VCaP (cell line): Measurements from ENCODE around the gene CEL.

Experiments
- H3K27ac ChIP-seq: fragments of 450-650 bp; 2 replicates; pipeline ENCODE4 v1.5.1; 2017
- TF ChIP-seq, protein P1 (sequence below): fragments of 450-650 bp; conservative IDR thresholded peaks from 2 replicates; pipeline ENCODE4 v1.5.1; 2017; ENCODE audit warnings: mild to moderate bottlenecking, moderate library complexity

CEL gene

DNA sequence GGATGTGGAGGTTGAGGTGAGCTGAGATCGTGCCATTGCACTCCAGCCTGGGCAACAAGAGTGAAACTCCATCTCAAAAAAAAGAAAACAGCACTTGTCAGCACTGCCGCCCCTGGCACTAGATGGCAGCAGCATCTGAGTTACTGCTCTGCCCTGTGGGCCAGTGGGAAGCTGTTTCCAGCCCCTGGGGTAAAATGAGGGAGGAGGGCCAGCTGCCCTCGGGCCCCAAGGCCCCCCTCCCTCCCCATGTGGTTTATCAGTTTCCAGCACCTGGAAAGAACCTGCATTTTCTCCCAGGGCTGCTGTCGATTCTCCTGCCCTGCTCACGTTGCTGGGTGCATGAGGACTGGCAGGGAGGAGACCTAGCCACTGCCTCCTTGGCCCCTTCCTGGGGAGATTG, 13.2 kb upstream of the CEL start:
- TF ChIP-seq, protein P1, sequence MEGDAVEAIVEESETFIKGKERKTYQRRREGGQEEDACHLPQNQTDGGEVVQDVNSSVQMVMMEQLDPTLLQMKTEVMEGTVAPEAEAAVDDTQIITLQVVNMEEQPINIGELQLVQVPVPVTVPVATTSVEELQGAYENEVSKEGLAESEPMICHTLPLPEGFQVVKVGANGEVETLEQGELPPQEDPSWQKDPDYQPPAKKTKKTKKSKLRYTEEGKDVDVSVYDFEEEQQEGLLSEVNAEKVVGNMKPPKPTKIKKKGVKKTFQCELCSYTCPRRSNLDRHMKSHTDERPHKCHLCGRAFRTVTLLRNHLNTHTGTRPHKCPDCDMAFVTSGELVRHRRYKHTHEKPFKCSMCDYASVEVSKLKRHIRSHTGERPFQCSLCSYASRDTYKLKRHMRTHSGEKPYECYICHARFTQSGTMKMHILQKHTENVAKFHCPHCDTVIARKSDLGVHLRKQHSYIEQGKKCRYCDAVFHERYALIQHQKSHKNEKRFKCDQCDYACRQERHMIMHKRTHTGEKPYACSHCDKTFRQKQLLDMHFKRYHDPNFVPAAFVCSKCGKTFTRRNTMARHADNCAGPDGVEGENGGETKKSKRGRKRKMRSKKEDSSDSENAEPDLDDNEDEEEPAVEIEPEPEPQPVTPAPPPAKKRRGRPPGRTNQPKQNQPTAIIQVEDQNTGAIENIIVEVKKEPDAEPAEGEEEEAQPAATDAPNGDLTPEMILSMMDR = peak; percentile 79
- no peak overlapping the region for H3K27ac ChIP-seq

DNA sequence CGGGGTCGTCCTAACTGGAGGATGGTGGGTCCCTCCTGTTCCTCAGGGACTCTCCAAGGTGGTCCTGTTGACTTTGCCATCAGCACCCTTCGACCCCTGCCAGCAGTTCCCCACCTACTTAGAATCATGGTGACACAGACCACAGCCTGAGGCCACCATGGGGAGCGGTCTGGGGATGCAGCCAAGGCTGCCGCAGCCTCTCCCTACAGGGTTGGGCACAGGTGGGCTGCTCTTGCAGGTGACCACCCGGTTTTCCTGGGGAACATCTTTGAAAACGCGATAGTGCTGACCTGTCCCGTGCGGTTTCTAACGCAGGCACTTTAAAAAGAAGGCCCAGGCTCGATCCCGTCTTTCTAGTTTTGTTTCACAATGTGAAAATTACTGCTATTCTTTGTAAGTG, 12.7 kb upstream of the CEL start:
- no peak overlapping the region for H3K27ac ChIP-seq
- TF ChIP-seq, protein P1 = no peak

DNA sequence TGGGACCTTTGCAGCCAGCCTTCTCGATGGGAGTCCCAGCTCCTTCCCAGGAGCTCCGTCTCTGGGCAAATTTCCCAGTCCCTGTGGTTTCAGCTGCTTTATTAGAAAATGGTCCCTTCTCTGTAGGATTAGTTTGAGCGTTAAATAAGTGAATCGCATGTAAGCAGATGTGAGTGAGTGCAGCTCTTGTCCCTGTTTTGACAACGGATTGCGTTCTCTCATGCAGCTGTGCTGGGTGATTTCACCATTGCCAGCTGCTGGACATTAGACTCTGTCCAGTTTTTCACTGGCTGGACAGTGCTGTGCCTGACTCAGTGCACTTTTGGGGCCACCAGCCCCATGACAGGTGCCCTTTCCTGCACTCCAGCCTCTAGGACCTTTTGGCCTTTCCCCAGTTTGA, 11.6 kb upstream of the CEL start:
- H3K27ac ChIP-seq = no peak overlapping the region
- TF ChIP-seq, protein P1 = no peak

DNA sequence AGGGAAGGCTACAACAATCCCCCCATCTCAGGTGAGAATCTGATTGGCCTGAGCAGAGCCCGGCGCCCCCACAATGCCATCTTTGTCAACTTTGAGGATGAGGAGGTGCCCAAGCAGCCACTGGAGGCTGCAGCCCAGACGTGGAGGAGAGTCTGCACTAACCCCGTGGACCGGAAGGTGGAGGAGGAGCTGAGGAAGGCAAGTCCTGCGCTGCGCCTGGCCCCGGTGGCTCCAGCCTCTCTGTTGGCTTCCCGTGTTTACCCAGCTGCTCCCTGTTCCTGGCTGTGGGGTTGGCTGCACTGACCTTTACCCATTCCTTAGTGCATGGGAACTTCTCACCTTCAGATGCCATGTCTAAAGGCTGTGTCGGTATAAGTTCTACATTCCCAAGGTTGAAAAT, 11.0 kb upstream of the CEL start:
- H3K27ac ChIP-seq = no peak overlapping the region
- TF ChIP-seq, protein P1 = no peak

DNA sequence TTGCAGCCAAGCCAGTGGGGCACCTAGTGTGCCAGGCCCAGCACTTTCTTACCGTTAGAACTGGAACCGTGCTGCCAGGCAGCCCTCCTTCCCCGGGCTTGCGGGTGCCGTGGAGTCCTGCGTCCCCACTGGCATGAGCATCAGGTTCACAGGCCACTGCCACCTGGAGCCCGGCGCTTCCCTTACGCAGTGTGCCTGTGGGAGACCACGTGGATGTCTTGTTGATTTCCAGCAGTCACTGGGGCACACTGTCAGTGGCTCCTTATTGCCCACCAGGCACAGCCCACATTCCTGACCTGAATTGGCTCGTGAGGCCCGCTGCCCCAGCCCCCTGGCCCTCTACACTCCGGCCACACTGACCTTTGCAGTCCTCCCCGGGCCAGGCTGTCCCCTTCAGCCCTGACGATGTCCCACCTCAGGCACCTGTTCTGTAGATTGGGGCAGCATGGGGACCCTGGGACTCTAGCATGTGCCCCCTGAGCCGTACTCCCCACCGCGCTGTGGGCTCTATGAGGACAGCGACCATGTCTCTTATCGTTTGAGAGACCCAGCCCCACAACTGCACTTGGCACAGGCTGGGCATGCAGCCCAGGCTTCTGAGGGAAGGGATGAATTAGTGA, 10.4 kb upstream of the CEL start:
- no peak overlapping the region for H3K27ac ChIP-seq
- TF ChIP-seq, protein P1 = no peak

DNA sequence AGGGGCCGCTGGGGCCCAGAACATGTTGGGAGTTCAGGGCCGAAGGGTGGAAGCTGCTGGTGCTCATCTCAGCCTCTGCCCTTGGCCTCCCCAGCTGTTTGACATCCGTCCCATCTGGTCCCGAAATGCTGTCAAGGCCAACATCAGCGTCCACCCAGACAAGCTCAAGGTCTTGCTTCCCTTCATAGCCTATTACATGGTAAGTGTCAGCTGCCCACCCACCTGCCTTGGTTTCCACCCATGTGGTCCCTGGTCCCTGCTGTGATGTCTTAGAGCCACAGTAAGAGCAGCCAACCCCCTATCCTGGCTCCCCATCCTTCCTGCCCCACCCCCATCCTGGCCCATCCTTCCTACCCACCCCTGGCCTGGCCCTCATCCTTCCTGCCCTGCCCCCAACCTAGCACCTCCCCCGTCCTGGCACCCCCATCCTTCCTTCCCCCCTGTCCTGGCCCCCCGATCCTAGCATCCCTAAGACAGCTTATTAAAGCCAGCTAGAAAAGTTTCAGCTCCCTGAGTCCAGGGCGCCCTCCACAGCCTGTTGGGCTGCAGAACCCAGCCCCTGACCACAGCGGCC, 9.7 kb upstream of the CEL start:
- TF ChIP-seq, protein P1 = no peak
- no peak overlapping the region for H3K27ac ChIP-seq

DNA sequence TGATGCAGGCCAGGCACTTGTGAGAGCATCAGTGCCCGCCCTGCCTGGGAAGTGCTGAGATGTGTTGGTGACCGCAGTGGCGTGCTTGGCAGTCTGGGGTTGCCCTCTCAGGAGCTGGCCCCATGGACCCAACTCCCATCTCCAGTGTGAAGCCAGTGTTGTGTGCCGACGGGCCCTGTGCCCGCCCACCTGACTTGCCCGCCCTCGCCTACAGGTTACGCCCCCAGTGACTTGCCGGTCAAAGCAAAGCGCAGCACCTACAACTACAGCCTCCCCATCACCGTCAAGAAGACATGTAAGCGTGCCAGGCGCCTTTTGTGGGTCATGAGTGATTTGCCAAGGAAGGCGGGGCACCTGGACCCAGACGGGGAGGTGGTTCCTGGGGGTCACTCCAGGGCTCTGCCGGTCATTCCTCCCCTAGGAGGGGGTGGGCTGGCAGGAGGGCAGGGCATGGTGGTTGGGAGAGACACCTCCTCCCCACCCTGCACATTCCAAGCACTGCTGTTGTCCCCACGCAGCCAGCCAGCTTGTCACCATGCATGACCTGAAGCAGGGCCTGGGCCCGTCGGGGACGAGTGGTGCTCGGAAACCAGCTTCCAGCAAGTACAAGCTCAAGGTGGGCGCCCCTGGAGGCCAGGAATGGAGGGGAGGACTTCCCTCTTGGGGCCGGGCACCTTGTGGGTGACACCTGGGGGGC, 7.4 kb upstream of the CEL start:
- TF ChIP-seq, protein P1 = no peak
- H3K27ac ChIP-seq = no peak overlapping the region
